ENCODE measurements around the gene GPATCH3. TPM values are rescaled to one million over a fixed set of nuclear protein-coding genes. Genes with fewer than 3 reads are reported as not detected.

The GPATCH3 gene
- total RNA-seq, 1 donor from 2014 or later, result 20.4 TPM

- TF ChIP-seq CTCF (IDR thresholded peaks at IDR 0.05), result no peak
- Mint-ChIP-seq H3K4me1 (ENCODE audit: unreplicated experiment) (no peaks in the 10 kb centered on the region), H3K9me3 (ENCODE audit: unreplicated experiment) (no peaks in the 10 kb centered on the region), H3K4me3 (ENCODE audit: unreplicated experiment) (no peak within 1 kb of the TSS), H3K36me3 (ENCODE audit: unreplicated experiment) (no peaks in the 10 kb centered on the region), H3K27ac (ENCODE audit: unreplicated experiment) (no peak within 1 kb of the TSS), H3K27me3 (ENCODE audit: unreplicated experiment) (peaks cover 3% of the 10 kb centered on the region)
- no peak for DNase-seq (ENCODE audit: extremely low spot score, unreplicated experiment)
These were observed 13.7 kb upstream of the GPATCH3 start, which contains the start of gene NR0B2 for GRCh38 chr1:26913754-26914619. Gene NR0B2, minus strand, starts transcription at chr1:26913975. Its CDS starts 35 bp downstream, at chr1:26913940.

GRCh38 chr1:26913389-26913753 lies 13.1 kb upstream of the GPATCH3 start:
- no peaks in the 10 kb centered on the region for H3K9me3 Mint-ChIP-seq (ENCODE audit: unreplicated experiment)
- no peak for DNase-seq (ENCODE audit: extremely low spot score, unreplicated experiment)
- no peaks in the 10 kb centered on the region for H3K36me3 Mint-ChIP-seq (ENCODE audit: unreplicated experiment)
- H3K4me1 Mint-ChIP-seq (ENCODE audit: unreplicated experiment), result no peaks in the 10 kb centered on the region
- no peak for TF ChIP-seq CTCF (IDR thresholded peaks at IDR 0.05)
- peaks cover 3% of the 10 kb centered on the region for H3K27me3 Mint-ChIP-seq (ENCODE audit: unreplicated experiment)
- H3K4me3 Mint-ChIP-seq (ENCODE audit: unreplicated experiment), result no peak overlapping the region
- H3K27ac Mint-ChIP-seq (ENCODE audit: unreplicated experiment), result no peak overlapping the region

GRCh38 chr1:26912147-26912490 lies 11.9 kb upstream of the GPATCH3 start:
- Mint-ChIP-seq H3K27ac (ENCODE audit: unreplicated experiment) (no peak overlapping the region), H3K4me1 (ENCODE audit: unreplicated experiment) (no peaks in the 10 kb centered on the region), H3K4me3 (ENCODE audit: unreplicated experiment) (no peak overlapping the region)

GRCh38 chr1:26911399-26912146 lies 11.3 kb upstream of the GPATCH3 start:
- Mint-ChIP-seq H3K4me1 (ENCODE audit: unreplicated experiment) (no peaks in the 10 kb centered on the region), H3K27ac (ENCODE audit: unreplicated experiment) (no peak overlapping the region), H3K27me3 (ENCODE audit: unreplicated experiment) (peaks cover 3% of the 10 kb centered on the region), H3K4me3 (ENCODE audit: unreplicated experiment) (no peak overlapping the region), H3K9me3 (ENCODE audit: unreplicated experiment) (no peaks in the 10 kb centered on the region), H3K36me3 (ENCODE audit: unreplicated experiment) (no peaks in the 10 kb centered on the region)
- no peak for DNase-seq (ENCODE audit: extremely low spot score, unreplicated experiment)
- no peak for TF ChIP-seq CTCF (IDR thresholded peaks at IDR 0.05)

More at GRCh38 chr1:26912147-26912490, 11.9 kb upstream of the GPATCH3 start:
- no peak for TF ChIP-seq CTCF (IDR thresholded peaks at IDR 0.05)
- Mint-ChIP-seq H3K27me3 (ENCODE audit: unreplicated experiment) (peaks cover 3% of the 10 kb centered on the region), H3K36me3 (ENCODE audit: unreplicated experiment) (no peaks in the 10 kb centered on the region), H3K9me3 (ENCODE audit: unreplicated experiment) (no peaks in the 10 kb centered on the region)
- DNase-seq (ENCODE audit: extremely low spot score, unreplicated experiment), result no peak

Data from osteocyte (in vitro differentiated cells).